ENCODE data around the gene MAPRE2.

- no peak for TF ChIP-seq CTCF (conservative IDR thresholded peaks at IDR 0.05; ENCODE audit: low read depth, low read length)
- TF ChIP-seq EZH2phosphoT487 (IDR thresholded peaks at IDR 0.05; ENCODE audit: borderline replicate concordance, low read length): no peak
Observed at GRCh38 chr18:35137632-35138031, 96.4 kb downstream of the MAPRE2 start.
